22Rv1 (cell line): ENCODE data around the gene SIGLEC10.

Experiments used
- ZFX ChIP-seq: fragments of 450-650 bp; IDR thresholded peaks from 2 replicates; pipeline ENCODE4 v1.6.1; 2017; ENCODE audit warnings: antibody characterized with exemption, borderline replicate concordance
- TF ChIP-seq, protein P1 (sequence below): fragments of 450-650 bp; IDR thresholded peaks from 2 replicates; pipeline ENCODE4 v1.5.1; 2017; ENCODE audit warnings: mild to moderate bottlenecking

GRCh38 chr19:51377422-51377821 lies 40.0 kb downstream of the SIGLEC10 start:
- TF ChIP-seq, protein P1, sequence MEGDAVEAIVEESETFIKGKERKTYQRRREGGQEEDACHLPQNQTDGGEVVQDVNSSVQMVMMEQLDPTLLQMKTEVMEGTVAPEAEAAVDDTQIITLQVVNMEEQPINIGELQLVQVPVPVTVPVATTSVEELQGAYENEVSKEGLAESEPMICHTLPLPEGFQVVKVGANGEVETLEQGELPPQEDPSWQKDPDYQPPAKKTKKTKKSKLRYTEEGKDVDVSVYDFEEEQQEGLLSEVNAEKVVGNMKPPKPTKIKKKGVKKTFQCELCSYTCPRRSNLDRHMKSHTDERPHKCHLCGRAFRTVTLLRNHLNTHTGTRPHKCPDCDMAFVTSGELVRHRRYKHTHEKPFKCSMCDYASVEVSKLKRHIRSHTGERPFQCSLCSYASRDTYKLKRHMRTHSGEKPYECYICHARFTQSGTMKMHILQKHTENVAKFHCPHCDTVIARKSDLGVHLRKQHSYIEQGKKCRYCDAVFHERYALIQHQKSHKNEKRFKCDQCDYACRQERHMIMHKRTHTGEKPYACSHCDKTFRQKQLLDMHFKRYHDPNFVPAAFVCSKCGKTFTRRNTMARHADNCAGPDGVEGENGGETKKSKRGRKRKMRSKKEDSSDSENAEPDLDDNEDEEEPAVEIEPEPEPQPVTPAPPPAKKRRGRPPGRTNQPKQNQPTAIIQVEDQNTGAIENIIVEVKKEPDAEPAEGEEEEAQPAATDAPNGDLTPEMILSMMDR, result no peak
- no peak for TF ChIP-seq ZFX
